Measurements from ENCODE around the gene CHRNB2.

GRCh38 chr1:154584267-154584994 lies 16.9 kb downstream of the CHRNB2 start:
- TF ChIP-seq CTCF (IDR thresholded peaks at IDR 0.05) (no peak), POLR2A (IDR thresholded peaks at IDR 0.05) (no peak)

Measured in lower leg skin (tissue), 3 donors.